Right atrium auricular region (tissue), 2 donors: Measurements from ENCODE around the gene CALD1. TPM values are rescaled to one million over a fixed set of nuclear protein-coding genes. Genes with fewer than 3 reads are reported as not detected.
A peak's percentile ranks its signal among the peaks of the same experiment; 100 is the strongest.

ENCODE experiments used
- DNase-seq: peaks from one replicate; pipeline ENCODE4 v3.0.0-alpha.2; 2019; ENCODE audit warnings: low spot score
- H3K27ac ChIP-seq, 2 donors: fragments of 200-600 bp; sonication (generic); 1 replicate in 1 of 2; 2 replicates in 1 of 2; pipeline ENCODE4 v1.5.1; 2016 to 2019
- H3K27me3 ChIP-seq, 2 donors: fragments of 200-600 bp; sonication (generic); one replicate each; pipeline versions ENCODE4 v1.5.1 to v1.6.0; 2017 to 2019
- H3K36me3 ChIP-seq: fragments of 200-600 bp; sonication (generic); one replicate; pipeline ENCODE4 v1.5.1; 2016
- H3K4me1 ChIP-seq, 2 donors: fragments of 200-600 bp; sonication (generic); one replicate each; pipeline versions ENCODE4 v1.5.1 to v1.6.0; 2017 to 2019
- H3K4me3 ChIP-seq, 2 donors: fragments of 200-600 bp; sonication (generic); 1 replicate in 1 of 2; 2 replicates in 1 of 2; pipeline ENCODE4 v1.5.1; 2017 to 2019; ENCODE audit warnings: mild to moderate bottlenecking in 1 of 2, moderate library complexity in 1 of 2
- H3K9me3 ChIP-seq, 2 donors: fragments of 200-600 bp; sonication (generic); one replicate each; pipeline ENCODE4 v1.5.1; 2019
- CTCF ChIP-seq, 2 donors: fragments of 200-600 bp; sonication (generic); IDR thresholded peaks; one replicate each; pipeline ENCODE4 v1.5.1; 2019; ENCODE audit warnings: antibody characterized with exemption in 2 of 2
- total RNA-seq, 2 donors: library from RNA; depleted of rRNA; stranded (reverse); fragments of >200 nt; gene quantifications; one replicate each; pipeline ENCODE4 v1.1.0, GENCODE V29; 2016

Gene CALD1
- total RNA-seq, 2 donors from 2014 or later: 119 to 157 TPM

- Histone ChIP-seq H3K4me3 (no peak overlapping the region), H3K36me3 (peaks cover 80% of the 10 kb centered on the region), H3K27me3 (no peaks in the 10 kb centered on the region), H3K4me1 (peaks cover 0 to 25% of the 10 kb centered on the region in 2 donors), H3K27ac (peak overlapping the region; percentile 7 to 64), H3K9me3 (no peaks in the 10 kb centered on the region)
- TF ChIP-seq CTCF (IDR thresholded peaks at IDR 0.05): no peak
- DNase-seq: no peak
Measured at GRCh38 chr7:134941952-134942351, 162.5 kb downstream of the CALD1 start.

GRCh38 chr7:134942690-134943466, 163.4 kb downstream of the CALD1 start:
- H3K27me3 ChIP-seq: no peaks in the 10 kb centered on the region
- H3K27ac ChIP-seq: peak overlapping the region in 1 of 2 donors; percentile 22
- no peaks in the 10 kb centered on the region for H3K9me3 ChIP-seq
- peaks cover 81% of the 10 kb centered on the region for H3K36me3 ChIP-seq
- no peak overlapping the region for H3K4me3 ChIP-seq
- no peak for DNase-seq
- peaks cover 0 to 16% of the 10 kb centered on the region in 2 donors for H3K4me1 ChIP-seq
- TF ChIP-seq CTCF (IDR thresholded peaks at IDR 0.05): no peak

DNA sequence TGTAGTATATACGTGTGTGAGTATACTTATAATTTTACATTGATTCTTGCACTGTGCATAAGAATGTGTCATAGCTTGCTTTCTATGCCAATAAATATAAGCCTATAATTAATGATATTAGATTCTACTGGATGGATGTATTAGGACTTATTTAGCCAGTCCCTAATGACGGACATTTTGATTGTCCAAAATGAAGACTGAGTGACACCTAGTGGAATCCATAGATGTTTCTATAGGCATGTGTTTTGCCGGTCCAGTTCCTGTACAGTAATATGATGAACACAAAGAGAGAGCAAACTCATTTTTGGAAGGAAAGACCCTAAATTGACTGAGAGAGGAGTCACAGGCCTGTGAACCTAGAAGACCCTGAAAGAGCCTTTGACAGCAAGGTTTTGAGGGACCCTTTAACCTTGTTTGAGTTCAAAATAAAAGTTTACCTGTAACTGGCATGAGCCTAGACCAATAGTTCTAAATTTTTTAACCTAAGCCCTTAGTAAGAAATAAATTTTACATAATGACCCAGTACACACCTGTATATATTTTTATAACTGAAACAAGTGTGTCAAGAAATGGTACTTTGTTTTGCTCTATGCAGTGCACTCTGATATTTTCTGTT, 164.5 kb downstream of the CALD1 start:
- peak in 1 of 2 donors; percentile 50 for TF ChIP-seq CTCF (IDR thresholded peaks at IDR 0.05)
- H3K4me1 ChIP-seq: peaks cover 0 to 15% of the 10 kb centered on the region in 2 donors
- no peak overlapping the region for H3K27ac ChIP-seq
- H3K9me3 ChIP-seq: no peaks in the 10 kb centered on the region
- H3K4me3 ChIP-seq: no peak overlapping the region
- no peaks in the 10 kb centered on the region for H3K27me3 ChIP-seq
- peaks cover 83% of the 10 kb centered on the region for H3K36me3 ChIP-seq
- DNase-seq: no peak

GRCh38 chr7:134945691-134946090, 166.3 kb downstream of the CALD1 start:
- Histone ChIP-seq H3K36me3 (peaks cover 93% of the 10 kb centered on the region), H3K4me1 (peaks cover 0 to 12% of the 10 kb centered on the region in 2 donors), H3K27ac (no peak overlapping the region), H3K27me3 (no peaks in the 10 kb centered on the region), H3K4me3 (no peak overlapping the region), H3K9me3 (no peaks in the 10 kb centered on the region)
- TF ChIP-seq CTCF (IDR thresholded peaks at IDR 0.05): no peak
- no peak for DNase-seq

DNA sequence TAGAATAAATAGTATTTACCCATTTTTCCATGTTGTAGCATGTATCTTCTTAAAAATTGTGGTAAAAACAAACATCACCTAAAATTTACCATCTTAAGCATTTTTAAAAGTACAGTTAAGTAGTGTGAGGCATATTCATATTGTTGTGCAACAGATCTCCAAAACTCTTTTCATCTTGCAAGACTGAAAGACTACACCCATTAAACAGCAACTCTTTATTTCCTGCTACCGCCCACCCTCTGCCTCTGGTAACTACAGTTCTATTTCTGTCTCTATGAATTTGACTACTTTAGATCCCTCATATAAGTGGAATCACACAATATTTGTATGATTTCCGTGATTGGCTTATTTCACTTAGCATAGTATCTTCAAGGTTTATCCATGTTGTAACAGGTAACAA, 166.8 kb downstream of the CALD1 start:
- TF ChIP-seq CTCF (IDR thresholded peaks at IDR 0.05): no peak
- H3K36me3 ChIP-seq: peaks cover 93% of the 10 kb centered on the region
- no peak for DNase-seq
- no peaks in the 10 kb centered on the region for H3K27me3 ChIP-seq
- H3K27ac ChIP-seq: no peak overlapping the region
- peaks cover 0 to 6% of the 10 kb centered on the region in 2 donors for H3K4me1 ChIP-seq
- H3K9me3 ChIP-seq: no peaks in the 10 kb centered on the region
- H3K4me3 ChIP-seq: no peak overlapping the region
